Measurements from ENCODE around the gene TOPORS.

TOPORS gene

GRCh38 chr9:32500768-32501167 is 51.6 kb downstream of the TOPORS start:
- no peak for TF ChIP-seq GATA2 (IDR thresholded peaks at IDR 0.05; ENCODE audit: low read depth, low read length)

- no peak for TF ChIP-seq GATA2 (IDR thresholded peaks at IDR 0.05; ENCODE audit: low read depth, low read length)
- TF ChIP-seq GATA3 (IDR thresholded peaks at IDR 0.05; ENCODE audit: low read depth, low read length): no peak
Measured at GRCh38 chr9:32497921-32498320, 54.5 kb downstream of the TOPORS start.

GRCh38 chr9:32490601-32491000 is 61.8 kb downstream of the TOPORS start:
- TF ChIP-seq GATA2 (IDR thresholded peaks at IDR 0.05; ENCODE audit: low read depth, low read length): no peak
- TF ChIP-seq GATA3 (IDR thresholded peaks at IDR 0.05; ENCODE audit: low read depth, low read length): no peak

Measured in SH-SY5Y (cell line).